RKO (cell line): ENCODE measurements around the gene SLC44A5.
"Not testable (repeated sequence)": the region's sequence is repeated elsewhere in the genome, so short reads cannot be mapped to it uniquely, and the experiment has no call there.

Experiments
- DNase-seq: peaks from one replicate; pipeline ENCODE4 v3.0.0-alpha.2; 2016; ENCODE audit warnings: low spot score

Gene SLC44A5

GRCh38 chr1:75611014-75611413, at the start of gene SLC44A5:
TSS of gene SLC44A5 (minus strand) at chr1:75611114. CDS start at chr1:75541447, 69,667 bp downstream.
- DNase-seq: no peak

GRCh38 chr1:75655931-75656330, 45.0 kb upstream of the SLC44A5 start:
- no peak for DNase-seq

GRCh38 chr1:75647183-75647582, 36.3 kb upstream of the SLC44A5 start:
- DNase-seq: not testable (repeated sequence)

- not testable (repeated sequence) for DNase-seq
Observed at GRCh38 chr1:75645153-75645552, 34.2 kb upstream of the SLC44A5 start.

GRCh38 chr1:75643460-75643859, 32.5 kb upstream of the SLC44A5 start:
- DNase-seq: no peak

GRCh38 chr1:75641325-75641724, 30.4 kb upstream of the SLC44A5 start:
- DNase-seq: no peak

GRCh38 chr1:75640137-75640536, 29.2 kb upstream of the SLC44A5 start:
- DNase-seq: no peak

- peak; percentile 53 for DNase-seq
Observed at GRCh38 chr1:75632350-75632949, 21.5 kb upstream of the SLC44A5 start.

GRCh38 chr1:75630998-75631397, 20.1 kb upstream of the SLC44A5 start:
- no peak for DNase-seq

- no peak for DNase-seq
Observed at GRCh38 chr1:75630004-75630594, 19.2 kb upstream of the SLC44A5 start.

- no peak for DNase-seq
Observed at GRCh38 chr1:75625795-75626194, 14.9 kb upstream of the SLC44A5 start.

GRCh38 chr1:75618382-75618781, 7.5 kb upstream of the SLC44A5 start:
- DNase-seq: no peak

- DNase-seq: no peak
Observed at GRCh38 chr1:75616436-75617433, 5.8 kb upstream of the SLC44A5 start.

- DNase-seq: no peak
Observed at GRCh38 chr1:75615613-75616435, 4.9 kb upstream of the SLC44A5 start.

- DNase-seq: no peak
Observed at GRCh38 chr1:75614399-75614756, 3.5 kb upstream of the SLC44A5 start.

- no peak for DNase-seq
Observed at GRCh38 chr1:75613916-75614315, 3.0 kb upstream of the SLC44A5 start.

- no peak for DNase-seq
Observed at GRCh38 chr1:75612976-75613375, 2.1 kb upstream of the SLC44A5 start.

- no peak for DNase-seq
Observed at GRCh38 chr1:75602486-75602885, 8.4 kb downstream of the SLC44A5 start.

- peak; percentile 89 for DNase-seq
Observed at GRCh38 chr1:75600781-75601180, 10.1 kb downstream of the SLC44A5 start.

GRCh38 chr1:75594327-75594726, 16.6 kb downstream of the SLC44A5 start:
- DNase-seq: no peak

- DNase-seq: not testable (repeated sequence)
Observed at GRCh38 chr1:75593457-75593856, 17.5 kb downstream of the SLC44A5 start.

GRCh38 chr1:75589637-75590036, 21.3 kb downstream of the SLC44A5 start:
- no peak for DNase-seq
